Activated naive CD4-positive, alpha-beta T cell (primary cell): ENCODE data around the gene STAMBPL1.
"Not testable (repeated sequence)": the region's sequence is repeated elsewhere in the genome, so short reads cannot be mapped to it uniquely, and the experiment has no call there.

ENCODE experiments used
- DNase-seq, 4 experiments: peaks; one replicate each; lab custom pipeline; 2025; lab: John Stamatoyannopoulos, UW

Gene STAMBPL1

DNA sequence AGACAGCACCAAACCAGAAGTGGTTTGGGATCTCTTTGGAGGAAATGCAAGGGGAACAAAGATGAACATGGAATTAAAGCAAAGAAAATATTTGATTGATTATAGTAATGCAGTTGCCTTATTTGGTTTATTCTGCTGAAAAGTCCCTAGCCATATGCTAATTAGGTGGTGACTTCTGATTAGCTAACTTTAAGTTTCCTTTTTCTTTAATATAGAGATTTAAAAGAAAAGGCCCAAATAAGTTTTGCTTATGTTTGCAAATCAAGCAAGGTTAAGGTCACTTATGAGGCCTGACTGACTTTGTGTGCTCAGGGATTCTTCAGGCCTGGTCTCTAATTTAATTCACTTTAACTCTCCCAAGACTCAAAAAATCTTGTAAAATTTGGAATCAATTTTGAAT is 22.2 kb upstream of the STAMBPL1 start:
- no peak for DNase-seq

- no peak for DNase-seq
These were observed 21.6 kb upstream of the STAMBPL1 start for GRCh38 chr10:88858491-88858890.

DNA sequence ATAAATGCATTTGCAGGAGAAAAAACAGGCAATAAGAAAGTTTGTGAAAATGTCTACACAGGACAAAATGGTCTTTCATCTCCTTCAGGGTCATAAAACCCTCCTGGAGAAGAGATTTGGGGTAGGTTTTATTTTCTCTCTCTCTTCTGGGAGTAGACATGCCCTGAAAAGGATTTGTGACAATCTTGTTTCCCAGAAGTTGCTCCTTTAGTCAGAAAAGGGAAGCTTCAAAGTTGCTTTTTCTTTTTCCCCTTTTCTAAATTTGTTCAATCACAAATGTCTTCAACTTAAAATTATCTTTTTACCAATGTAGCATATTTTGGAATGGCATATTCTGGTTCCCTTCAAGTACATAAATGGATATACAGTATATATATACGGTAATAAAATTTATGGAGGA is 19.0 kb upstream of the STAMBPL1 start:
- DNase-seq = no peak

GRCh38 chr10:88865281-88865876 is 14.7 kb upstream of the STAMBPL1 start:
- no peak for DNase-seq

GRCh38 chr10:88866454-88866853 is 13.6 kb upstream of the STAMBPL1 start:
- no peak for DNase-seq

DNA sequence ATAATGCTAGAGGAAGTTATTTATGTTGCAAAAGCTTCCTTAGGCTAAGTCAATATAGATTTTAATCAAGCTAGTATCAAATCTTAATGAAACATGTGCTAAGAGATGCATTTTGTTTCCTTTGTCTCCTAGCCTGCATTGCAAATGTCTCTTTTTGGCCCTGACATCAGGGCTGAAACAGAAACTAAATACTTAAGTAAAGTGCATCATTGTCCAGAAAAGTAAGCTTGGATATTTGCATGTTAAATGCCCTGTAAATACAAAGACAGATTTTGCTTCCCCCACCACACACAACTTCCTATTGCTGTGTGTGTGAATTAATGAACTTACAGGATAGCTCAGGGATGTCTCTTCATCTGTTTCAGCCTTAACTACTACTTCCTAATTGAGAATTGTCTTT is 10.0 kb upstream of the STAMBPL1 start:
- DNase-seq = no peak

DNA sequence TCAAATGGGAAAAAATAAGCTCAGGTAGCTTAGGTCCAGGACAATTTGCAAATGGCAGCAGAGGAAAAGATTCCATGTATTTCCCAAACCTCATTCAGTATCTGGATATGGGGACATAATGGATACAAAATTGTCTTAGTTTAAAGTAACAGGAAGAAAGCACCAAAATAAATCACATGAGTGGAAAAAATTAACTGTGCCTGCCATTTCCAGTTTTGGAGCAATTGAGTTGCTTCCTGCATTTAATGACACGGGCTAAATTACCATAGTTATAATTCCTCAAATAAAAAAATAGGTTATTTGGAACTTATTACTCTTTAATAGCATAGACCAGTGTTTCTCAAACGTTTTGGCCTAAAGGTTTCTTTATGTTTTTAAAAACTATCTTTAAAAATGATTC is 6.3 kb upstream of the STAMBPL1 start:
- no peak for DNase-seq

DNA sequence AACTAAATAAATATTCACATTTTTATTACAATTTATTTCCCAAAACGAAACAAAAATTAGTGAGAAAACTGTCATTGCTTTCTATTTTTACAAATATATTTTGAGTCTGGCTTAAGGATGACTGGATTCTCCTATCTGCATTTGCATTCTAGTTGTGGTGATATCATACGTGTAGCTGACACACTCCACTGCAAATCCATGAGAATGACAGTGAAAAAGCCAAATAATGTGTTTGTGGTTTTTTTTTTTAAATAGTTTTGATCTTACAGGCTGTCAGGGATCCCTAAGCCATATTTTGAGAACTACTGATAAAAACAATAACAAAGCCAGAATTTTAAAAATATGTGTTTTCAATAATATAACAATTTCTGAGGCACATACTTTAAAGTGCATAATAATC is 5.8 kb upstream of the STAMBPL1 start:
- DNase-seq = no peak

DNA sequence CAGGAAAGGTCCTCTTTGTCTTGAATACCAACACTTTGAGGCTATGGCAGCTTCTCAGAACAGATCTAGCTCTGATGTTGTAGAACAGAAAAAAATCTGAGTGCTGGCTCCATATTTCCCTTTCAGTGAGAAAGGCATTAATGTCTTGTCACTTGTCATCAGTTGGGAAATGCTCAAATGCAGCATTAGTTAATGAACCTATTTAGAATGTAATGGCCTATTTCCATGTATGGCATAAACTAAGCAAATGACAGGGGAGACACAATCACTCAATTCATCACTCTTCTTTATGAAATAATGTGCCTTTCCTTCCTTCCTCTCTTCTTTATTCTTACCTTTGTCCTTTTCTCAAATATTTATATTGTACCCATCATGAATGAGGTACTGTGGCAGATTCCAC is 5.0 kb upstream of the STAMBPL1 start:
- no peak for DNase-seq

DNA sequence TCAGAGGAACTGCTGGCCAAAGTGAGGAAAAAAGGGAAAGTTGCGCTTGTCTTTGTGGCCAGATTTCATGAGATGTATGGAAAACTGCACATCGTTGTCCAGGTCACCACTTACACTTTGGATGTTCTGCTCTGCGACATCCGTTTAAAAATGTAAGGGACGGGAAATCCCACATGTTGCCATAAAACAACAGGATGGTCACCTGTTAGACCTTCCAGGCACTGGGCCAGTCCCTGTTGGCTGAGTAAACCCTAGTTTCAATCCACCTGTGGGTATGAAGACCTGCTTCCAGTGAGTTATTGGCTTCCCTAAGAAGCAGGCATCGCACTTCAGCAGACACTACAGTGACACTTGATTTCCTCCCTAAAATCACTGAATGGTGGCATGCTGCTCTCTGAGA is 2.7 kb upstream of the STAMBPL1 start:
- no peak for DNase-seq

DNA sequence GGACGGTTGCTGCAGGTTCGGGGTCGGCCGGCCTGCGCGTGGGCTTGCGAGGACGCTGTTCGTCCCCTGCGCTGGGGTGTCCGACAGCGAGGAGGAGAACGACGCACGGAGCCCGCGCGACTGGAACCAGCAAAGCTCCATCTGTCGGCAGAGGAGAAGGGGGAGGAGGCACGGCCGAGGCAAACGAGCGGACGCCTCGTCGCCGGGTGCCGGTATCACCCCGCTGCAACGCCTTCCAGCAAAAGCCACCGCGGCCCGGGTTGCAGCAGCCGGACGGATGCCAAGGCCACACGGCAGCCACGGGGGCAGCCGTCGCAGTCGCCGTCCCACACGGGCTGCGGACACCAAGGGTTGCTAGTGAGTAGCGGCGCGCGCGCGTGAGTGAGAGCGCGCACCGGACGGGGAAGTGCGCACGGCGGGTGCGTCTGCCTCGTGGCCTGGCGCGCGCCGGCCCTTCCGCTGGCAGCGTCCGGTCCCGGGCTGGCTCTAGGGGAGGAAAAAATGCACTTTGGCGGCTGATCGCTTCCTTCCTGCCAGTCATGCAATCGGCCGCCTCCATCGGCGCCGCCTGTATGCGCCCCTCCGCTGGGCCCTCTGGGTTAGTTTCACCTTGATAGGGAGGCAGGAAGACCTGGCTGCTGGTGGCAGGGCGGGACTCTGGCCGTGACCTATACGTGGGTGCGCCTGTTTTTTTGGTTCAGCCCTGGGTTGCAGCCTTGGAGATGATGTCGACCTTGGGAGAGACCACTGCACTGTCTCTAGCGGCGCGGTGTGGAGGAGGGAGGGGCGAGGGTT is 434 bp downstream of the STAMBPL1 start:
- DNase-seq = peak; percentile 44 to 69 (median 63)

- no peak for DNase-seq
These were observed 1.3 kb downstream of the STAMBPL1 start for GRCh38 chr10:88881320-88881719.

DNA sequence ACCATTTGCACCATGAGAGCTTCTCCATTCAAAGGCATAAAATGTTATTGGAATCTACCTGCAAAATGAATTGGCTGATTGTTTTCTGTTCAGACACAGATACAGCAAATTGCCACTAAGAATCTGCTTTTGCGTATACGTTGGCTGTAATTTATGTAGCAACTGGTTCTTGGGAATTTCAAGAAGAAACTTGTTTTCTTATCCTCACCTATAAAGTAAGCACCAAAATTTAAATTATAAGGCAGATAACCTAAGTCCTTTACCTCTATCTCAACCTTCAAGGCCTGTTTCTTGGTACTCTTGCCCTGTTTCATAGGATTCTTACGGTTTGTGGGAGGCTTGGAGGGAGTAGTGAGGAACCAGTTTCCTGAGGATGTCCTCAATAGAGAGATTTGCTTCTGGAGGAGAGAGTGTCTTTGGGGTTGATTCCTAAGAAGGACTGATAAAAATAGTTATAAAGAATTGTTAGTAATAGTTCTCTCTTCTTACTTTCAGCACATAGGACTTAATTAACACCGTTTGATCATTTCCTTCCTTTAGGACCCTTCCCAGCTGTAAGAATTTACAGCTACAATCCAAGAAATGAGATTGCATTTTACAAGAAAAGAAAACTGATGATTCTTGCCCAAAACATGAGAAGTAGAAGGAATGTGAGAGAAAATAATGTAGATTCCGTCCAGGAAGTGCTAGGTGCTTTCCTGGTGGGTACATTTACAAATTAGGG is 2.0 kb downstream of the STAMBPL1 start:
- DNase-seq = no peak

GRCh38 chr10:88882646-88883447 is 2.8 kb downstream of the STAMBPL1 start:
- DNase-seq = not testable (repeated sequence)

DNA sequence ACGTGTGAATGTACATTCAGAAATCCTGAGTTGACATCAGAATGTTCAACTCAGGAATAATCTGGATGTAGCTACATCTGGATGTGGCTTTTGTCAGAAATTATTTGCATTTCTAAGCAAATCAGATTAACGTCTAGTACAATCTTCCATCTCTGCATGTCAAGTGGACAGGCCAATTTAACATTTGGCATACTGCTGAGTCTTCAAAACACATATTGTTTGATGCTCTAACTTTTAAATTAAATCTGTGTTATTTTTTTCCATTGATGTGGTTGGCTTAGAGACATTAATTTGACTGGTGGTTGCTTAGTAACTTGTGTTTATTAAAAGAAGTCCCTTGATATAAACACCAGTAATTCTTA is 3.4 kb downstream of the STAMBPL1 start:
- no peak for DNase-seq

DNA sequence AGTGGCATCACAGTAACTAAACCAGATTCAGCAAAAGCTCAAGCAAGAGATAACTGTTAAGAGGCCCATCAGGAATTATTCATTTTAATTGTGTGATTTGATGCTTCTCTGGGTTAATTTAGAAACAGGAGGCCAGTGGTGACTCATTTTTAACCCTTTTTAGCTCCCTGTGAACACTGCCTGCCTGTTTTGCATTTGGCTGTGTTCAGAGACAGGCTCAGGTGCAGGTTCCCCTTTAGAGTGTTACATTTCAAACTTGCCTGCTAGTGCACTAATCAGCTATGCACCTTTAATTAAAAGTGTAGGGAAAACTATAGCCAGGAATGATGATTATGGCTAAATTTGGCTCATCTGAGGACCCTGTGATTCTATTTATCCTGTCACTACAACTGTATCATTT is 6.5 kb downstream of the STAMBPL1 start:
- no peak for DNase-seq

DNA sequence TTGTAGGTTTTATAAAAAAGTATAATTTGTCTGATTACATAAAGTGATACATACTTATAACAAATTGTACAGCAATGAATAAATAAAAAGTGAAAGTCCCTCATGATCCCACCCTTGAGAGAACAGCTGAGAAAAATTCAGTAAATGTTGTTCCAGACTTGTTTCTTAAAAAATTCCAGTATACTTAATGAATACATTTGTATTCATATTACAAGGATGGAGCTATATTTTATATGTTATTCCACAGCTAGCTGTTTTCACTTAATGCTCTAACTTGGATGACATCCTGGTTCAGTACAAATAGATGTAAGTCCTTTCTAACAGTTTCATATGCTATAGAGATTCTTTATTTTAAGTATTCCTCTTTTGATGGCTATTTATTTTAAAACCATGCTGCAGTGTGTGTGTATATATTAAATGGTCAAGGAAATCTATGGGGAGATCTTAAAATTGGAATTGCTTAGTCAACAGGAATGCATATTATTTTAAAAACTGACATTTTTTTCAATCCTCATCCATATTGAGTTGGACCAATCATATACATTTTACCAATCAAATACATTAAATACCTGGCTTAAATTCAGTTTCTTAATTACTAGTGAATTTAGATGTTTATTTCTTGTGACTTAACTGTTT is 8.9 kb downstream of the STAMBPL1 start:
- no peak for DNase-seq

DNA sequence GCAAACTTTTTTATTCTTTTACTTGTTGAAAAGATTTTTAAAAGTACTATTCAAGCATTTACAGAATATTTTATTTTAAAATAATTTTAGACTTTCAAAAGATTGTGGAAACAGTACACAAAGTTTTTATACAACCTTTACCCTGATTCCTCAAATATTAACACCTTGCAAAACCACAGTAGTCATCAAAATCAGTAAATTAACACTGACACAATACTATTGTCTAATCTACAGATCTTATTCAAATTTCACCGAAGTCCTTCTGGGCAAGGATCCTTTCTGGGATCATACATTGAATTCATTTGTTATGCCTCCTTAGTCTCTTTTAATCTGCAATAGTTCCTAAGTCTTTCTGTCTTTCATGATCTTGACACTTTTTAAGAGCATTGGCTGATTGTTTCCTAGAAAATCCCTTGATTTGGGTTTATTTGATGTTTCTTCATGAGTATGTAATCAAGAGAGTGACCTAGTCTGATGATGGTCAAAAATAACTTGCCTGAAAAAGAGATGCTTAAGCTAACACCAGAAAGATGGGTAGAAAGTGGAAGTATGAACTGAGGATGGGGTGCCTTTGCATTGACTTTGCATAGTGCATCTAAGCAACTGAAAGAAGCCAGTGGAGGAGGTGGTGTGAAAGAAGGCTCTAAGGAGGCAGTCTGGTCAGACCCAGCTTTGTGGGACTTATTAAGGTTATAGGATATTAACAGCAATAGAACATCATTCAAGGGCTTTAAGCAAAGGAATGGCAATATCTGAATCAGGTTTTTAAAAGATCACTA is 9.7 kb downstream of the STAMBPL1 start:
- no peak for DNase-seq

GRCh38 chr10:88890681-88891381 is 10.8 kb downstream of the STAMBPL1 start:
- no peak for DNase-seq

DNA sequence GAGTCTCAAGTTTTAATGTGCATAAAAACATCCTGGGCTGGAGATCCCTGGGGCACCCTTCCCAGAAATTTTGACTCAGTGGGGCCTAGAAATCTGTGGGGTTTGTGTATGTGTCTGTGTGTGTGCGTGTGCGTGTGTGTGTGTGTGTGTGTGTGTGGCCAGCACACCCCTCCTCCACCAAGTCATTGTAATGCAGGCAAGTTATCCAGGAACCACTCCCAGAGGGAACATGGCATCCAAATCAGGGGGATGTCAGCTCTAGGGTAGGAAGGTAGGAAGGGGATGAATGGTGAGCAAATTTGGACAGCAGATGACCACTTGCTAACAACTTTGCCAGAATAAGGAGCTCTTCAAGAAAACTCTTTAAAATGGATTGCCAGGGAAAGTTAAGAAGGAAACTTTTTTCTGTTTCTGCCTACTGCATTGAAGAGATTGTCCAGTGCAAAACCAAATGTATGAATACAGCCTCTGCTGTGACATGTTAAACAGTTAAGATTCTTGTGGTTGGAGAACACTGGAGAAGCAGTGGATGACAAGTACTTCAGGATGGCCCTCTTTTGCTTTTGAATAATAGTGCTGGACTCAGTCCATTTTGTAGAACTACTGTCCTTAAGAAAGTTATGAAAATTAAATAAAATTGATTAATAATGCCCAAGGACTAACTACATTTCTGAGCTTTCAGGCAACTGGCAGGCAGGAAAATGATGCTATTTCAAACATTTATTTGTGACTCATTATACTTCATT is 12.3 kb downstream of the STAMBPL1 start:
- DNase-seq = no peak
